Amygdala (tissue), 56 donors: ENCODE measurements around the gene ARHGAP15.
"Not testable (repeated sequence)": the region's sequence is repeated elsewhere in the genome, so short reads cannot be mapped to it uniquely, and the experiment has no call there.

Experiments used
- DNase-seq, 56 donors: peaks; one replicate each; lab custom pipeline; 2025; lab: John Stamatoyannopoulos, UW

ARHGAP15 gene

DNA sequence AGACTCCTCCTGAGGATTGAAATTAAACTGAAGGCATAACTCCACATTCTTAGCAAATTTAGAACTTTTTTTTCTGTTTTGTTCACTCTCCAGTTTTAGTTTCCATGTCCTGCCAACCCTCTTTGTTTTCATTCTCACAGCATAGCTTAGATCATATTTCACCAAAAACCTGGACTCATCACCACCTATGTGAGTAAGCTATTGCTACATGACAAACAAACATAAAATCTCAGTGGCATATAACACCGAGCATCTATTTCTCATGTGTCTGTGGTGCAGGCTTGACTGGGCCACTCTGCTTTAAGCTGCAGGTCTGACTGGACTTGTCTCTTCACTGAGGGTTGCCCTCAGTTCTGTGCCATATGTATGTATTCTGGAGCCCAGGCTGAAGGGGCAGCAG, 385.2 kb downstream of the ARHGAP15 start:
- DNase-seq, result no peak

DNA sequence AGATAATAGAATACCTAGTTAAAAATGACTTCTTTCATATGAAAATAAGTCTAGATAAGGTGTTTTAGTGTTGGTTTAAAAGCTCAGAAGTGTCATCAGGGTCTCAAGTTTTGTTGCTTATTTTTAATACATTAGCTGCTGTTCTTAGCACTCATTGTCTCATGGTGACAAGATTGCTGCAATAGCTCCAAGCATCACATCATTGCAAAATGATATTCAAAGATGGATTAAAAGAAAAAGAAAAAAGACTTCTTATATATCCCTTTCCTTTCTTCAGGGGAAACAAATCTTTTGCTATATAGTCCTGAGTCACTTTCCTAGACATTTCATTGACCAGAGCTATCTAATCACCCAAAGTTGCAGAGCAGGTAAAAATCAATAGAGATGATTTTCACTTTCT, 386.1 kb downstream of the ARHGAP15 start:
- no peak for DNase-seq

DNA sequence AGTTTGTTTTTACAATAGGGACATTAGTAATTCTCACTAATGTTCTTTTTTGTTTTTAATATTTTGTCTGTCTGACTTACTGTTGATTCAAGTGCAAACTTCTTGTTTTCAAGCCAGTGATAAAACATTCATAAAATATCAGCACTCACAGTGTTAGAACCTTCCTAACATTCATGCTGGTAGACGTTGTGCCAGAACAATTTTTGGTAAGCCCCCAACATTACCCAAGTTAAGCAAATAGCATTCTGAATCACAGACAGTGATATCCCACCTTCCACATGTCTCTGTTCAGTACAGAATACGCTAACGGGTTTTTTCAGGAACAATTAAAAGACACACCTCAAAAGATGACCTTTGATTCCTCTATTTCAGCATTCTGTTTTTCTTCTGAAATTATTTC, 390.3 kb downstream of the ARHGAP15 start:
- no peak for DNase-seq

DNA sequence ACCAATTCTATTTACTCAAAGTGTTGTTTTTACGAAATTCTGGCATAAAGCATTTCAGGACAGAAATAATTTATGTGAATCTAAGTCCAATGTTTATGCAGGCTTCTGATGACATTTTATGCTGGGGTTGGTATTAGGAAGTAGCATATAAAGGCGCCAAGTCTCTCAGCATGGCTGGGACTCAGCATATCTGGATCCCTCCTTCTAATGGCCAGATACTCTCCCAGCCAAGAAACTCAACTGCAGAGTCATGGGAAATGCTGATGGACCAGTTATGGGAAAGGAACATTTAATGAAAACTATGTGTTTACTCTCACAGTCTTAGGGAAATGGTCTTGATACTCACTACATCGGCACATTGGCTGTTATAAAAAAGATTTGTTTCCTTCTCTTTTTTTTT, 392.2 kb downstream of the ARHGAP15 start:
- DNase-seq, result no peak

DNA sequence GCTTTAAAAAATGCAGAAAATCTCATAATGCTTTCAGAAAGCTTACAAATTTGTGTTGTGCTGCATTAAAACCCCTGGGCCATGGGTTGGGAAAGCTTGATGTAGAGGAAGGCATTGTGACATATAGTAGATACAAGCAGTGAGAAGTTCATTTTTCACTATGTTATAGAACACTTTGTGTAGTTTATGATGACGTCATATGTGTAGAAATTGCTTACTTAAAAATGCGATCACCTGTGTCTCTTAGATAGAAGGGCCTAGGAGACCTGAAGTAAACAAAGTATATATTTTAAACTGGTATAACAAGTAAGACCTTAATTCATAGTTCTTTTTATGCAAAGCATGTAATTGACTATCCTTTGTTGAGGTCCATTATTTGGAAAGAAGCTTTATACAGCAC, 393.5 kb downstream of the ARHGAP15 start:
- no peak for DNase-seq

DNA sequence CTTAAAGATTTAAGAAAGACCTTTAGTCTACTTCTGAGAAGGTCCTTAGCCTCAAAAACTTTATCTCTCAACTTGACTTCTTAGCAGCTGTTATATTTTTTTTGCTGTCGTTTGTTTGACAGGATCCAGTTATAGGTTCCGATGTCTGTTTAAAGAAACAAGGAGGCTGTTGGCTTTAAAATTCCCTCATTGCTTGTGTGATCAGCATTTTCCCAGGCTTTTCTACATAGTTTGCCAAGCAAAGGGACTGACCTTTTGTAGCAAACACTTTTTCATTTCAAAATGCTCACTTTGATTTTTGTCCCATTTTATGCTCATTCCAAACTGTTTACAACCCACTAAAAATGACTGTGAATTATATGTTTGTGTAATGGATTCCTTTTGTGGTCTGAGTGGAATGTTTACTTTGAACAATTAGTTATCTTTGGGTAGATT, 394.9 kb downstream of the ARHGAP15 start:
- no peak for DNase-seq

GRCh38 chr2:143524559-143525401, 395.6 kb downstream of the ARHGAP15 start:
- DNase-seq, result no peak

GRCh38 chr2:143525402-143525860, 396.2 kb downstream of the ARHGAP15 start:
- no peak for DNase-seq

DNA sequence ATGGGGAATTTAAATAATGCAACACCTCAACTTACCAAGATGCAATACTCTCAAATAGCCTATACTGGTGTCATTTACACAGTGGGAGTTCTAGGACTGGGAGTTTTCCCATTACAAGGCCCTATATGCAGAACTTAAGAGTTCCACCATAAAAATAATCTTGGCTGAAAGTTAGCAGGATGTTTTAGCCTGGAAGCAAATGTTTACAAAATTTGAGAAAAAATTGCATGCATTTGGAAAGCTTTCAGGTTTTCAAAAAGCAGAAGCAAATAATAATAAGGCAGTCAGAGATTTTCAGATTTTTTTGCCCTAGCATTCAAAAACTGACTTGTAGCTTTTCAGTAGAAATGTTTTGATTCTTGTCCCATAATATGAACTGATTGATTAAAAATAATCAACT, 397.3 kb downstream of the ARHGAP15 start:
- DNase-seq, result no peak

DNA sequence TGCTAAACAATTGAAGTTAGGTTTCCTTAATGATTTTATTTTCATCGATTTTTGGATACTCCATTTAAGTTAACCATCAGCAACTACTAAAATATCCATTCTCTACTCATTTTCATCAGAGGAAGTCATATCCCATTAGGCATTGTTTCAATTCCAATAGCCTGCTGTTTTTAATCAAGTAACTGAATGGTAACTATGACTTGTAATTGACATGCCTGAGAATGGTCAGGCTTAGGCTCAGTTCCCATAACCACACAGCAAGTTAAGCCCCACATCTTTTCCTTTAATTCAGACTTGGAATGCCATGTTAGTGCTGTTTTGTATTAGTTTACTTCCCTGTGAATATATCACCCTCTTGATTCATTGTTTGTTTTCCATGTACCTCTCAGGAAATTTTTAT, 398.8 kb downstream of the ARHGAP15 start:
- DNase-seq, result no peak

DNA sequence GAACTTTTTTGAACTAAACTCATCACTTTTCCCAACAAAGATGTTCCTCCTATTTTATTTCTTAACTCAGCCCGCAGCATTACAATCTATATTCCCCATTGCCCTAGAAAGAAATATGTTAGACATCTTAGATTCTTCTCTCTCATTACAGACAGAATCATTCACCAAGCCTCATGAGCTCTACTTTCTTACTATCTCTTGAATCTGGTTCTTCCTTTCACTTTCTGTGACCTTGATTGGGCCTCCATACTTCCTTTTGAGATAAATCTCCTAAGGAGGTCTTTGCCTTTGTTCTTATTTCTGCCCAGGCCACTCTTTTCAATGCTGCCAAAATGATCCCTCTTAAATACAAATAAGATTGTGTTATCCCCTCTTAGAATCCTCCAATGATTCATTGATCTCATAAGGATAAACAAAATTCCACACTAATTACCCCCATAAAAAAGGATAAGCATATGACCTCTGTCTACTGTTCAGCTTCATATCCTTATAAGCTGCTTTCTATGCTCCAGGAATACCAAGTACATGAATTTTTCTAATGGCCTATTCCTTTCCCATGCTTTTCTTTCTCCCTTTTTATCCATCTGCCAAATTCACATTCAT, 400.0 kb downstream of the ARHGAP15 start:
- DNase-seq, result no peak

DNA sequence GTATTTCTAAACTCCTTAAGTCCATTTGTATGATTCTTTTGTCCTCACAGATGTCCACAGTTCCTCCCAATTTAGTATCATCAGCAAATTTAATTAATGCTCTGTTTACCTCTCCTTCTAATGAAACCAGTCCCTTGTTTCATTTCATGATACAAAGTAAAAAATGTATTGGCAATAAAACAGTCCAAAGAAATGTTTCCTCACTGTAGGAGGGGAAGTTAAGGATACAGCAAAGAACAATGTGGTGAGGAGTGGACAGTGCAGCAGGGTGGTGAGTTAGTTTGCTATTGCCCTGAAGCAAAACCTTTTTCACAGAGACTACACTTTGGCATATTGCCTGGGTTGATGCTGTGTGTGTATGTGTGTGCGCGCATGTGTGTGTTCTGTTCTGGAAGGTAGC, 401.5 kb downstream of the ARHGAP15 start:
- DNase-seq, result no peak

DNA sequence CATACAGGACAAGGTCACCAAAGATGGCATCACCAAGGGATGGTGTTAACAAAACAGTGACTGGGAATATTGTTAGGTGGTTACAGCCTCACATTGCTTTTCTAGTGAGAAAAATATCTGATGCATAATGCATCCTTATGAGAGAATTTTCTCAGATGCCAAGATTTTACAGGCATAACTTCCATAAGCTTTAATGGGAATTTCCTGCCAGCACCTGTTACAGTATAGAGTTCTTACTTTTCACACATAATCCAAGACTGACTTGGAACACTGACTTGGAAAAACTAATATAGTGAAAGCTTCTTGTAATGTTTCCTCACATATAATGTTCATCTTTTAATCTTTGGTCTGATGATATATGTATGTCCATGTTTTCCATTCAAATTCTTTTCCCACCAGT, 402.8 kb downstream of the ARHGAP15 start:
- DNase-seq, result no peak

GRCh38 chr2:143533846-143534245, 404.6 kb downstream of the ARHGAP15 start:
- no peak for DNase-seq

DNA sequence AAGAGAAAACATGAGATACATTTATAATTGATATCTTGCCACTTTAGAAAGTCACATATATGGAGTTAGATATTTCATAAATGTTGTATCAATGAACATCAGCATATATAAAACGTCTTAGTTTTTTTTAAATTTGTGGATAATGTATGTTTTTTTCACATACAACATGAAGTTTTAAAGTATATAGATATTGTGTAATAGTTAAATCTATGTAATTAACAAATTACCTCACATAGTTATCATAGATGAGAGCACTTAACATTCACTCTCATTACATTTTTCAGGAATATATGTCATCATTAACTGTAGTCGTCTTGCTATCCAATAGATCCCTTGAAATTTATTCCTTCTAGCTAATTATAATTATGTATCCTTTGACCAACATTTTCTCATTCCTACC, 406.6 kb downstream of the ARHGAP15 start:
- DNase-seq, result no peak

DNA sequence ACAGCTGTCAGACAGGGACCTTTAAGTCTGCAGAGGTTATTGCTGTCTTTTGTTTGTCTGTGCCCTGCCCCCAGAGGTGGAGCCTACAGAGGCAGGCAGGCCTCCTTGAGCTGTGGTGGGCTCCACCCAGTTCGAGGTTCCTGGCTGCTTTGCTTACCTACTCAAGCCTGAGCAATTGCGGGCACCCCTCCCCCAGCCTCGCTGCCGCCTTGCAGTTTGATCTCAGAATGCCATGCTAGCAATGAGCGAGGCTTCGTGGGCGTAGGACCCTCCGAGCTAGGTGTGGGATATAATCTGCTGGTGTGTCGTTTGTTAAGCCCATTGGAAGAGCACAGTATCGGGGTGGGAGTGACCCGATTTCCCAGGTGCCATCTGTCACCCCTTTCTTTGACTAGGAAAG, 412.7 kb downstream of the ARHGAP15 start:
- DNase-seq, result not testable (repeated sequence)

DNA sequence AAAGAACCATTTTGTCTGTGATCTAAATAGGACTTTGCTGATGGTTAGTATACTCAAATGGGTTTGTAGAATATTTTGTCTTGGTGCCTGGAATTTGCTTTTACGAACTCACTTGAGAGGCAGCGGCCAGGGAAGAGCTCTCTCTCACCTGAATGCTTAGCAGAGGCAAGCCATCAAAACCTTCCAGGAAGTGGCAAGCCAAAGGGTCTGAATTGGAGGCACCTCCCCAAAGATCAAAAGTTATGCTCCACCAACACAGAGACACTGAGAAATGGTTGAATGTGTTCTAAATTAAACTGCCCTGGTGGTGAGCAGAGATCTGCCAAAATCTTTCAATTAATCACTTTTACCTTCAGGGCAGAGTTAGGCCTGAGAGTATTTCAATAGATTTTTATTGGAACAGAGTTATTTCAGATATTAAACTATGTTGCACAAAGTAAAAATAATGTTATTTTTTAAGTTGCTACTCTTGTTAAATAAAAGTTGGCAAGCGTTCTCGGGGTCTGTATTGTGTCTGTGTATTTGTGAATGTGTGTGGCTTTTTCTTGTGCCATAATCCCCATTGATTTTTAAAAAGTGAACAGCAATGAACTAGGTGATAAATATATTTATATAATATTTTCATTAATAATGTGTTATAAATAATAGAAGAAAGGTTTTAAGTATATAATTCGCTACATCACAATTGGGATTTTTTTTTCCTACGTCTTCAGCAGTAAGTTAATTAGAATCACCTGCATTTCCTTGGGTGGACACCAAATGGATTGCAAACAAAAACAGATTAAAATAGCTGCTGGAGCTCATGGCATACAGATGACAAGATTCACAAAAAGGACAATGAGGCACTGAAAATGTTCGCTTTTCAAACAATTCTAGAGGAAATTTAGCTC, 416.1 kb downstream of the ARHGAP15 start:
- no peak for DNase-seq

GRCh38 chr2:143545949-143546255, 416.7 kb downstream of the ARHGAP15 start:
- no peak for DNase-seq

- DNase-seq, result no peak
Measured at GRCh38 chr2:143548032-143548431, 418.8 kb downstream of the ARHGAP15 start.

GRCh38 chr2:143550500-143550899, 421.3 kb downstream of the ARHGAP15 start:
- no peak for DNase-seq

DNA sequence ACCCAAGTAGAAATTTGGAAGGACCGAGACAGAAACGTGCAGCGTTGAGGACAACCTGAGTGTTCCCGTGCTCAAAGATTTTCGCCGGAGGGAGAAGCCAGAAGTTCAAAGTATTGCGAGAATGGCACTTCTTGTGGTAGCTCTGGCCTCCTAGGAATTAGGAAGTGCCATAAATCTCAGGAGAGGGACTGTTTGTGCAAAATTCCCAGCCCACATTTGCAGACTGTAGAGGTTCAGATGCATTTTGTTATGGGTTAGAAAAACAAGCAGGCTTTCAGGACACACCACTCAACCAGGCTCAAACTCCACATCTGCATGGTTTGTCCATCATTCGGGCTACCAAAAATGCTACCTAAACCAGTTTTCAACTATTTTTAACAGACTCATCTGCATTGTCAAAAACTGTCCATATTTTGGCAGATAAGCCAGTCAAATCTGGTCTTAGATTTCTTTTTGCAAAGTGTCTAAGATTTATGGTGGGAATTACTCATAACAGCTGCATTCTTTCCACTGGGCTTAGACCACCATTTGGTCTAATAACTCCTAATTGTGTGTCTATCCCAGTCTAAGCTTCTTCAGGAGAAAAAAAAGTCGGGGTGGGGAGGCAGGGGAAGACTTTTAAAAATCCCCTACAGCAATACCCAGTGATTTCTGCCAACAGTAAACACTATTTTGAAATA, 422.9 kb downstream of the ARHGAP15 start:
- no peak for DNase-seq
